Parathyroid adenoma (tissue), 2 donors: ENCODE results near the gene KCNIP3.

ENCODE experiments used
- H2AFZ ChIP-seq: fragments of 300-600 bp; sonication (generic); one replicate; pipeline ENCODE4 v1.7.0; 2017; ENCODE audit warnings: antibody characterized with exemption, mild to moderate bottlenecking
- H3K27ac ChIP-seq: fragments of 300-600 bp; sonication (generic); one replicate; pipeline ENCODE4 v1.7.0; 2017
- H3K27me3 ChIP-seq: fragments of 300-600 bp; sonication (generic); one replicate; pipeline ENCODE4 v1.7.0; 2017; ENCODE audit warnings: low read length; ENCODE audit not compliant: control insufficient read depth, insufficient read depth
- H3K36me3 ChIP-seq: fragments of 300-600 bp; sonication (generic); one replicate; pipeline ENCODE4 v1.7.0; 2017; ENCODE audit warnings: low read length; ENCODE audit not compliant: control insufficient read depth, insufficient read depth
- H3K4me1 ChIP-seq: fragments of 300-600 bp; sonication (generic); one replicate; pipeline ENCODE4 v1.7.0; 2017; ENCODE audit warnings: control low read depth
- H3K4me2 ChIP-seq: fragments of 300-600 bp; sonication (generic); one replicate; pipeline ENCODE4 v1.7.0; 2017; ENCODE audit warnings: low read length
- H3K4me3 ChIP-seq: fragments of 300-600 bp; sonication (generic); one replicate; pipeline ENCODE4 v1.7.0; 2017; ENCODE audit warnings: low read depth, low read length
- H3K79me2 ChIP-seq: fragments of 300-600 bp; sonication (generic); one replicate; pipeline ENCODE4 v1.7.0; 2017; ENCODE audit warnings: control low read depth
- H3K9ac ChIP-seq: fragments of 300-600 bp; sonication (generic); one replicate; pipeline ENCODE4 v1.7.0; 2017; ENCODE audit warnings: mild to moderate bottlenecking
- H3K9me3 ChIP-seq: fragments of 300-600 bp; sonication (generic); one replicate; pipeline ENCODE4 v1.7.0; 2017; ENCODE audit warnings: low read length; ENCODE audit not compliant: control insufficient read depth
- CTCF ChIP-seq: fragments of 300-600 bp; sonication (generic); IDR thresholded peaks from one replicate; pipeline ENCODE4 v1.7.0; 2017; ENCODE audit warnings: antibody characterized with exemption, mild to moderate bottlenecking
- donor health status: primary hyperparathyroidism.

Gene KCNIP3

GRCh38 chr2:95296880-95297487 lies at the start of gene KCNIP3:
Gene KCNIP3 (plus strand): TSS chr2:95297347. CDS start chr2:95297439, 92 bp downstream.
- Histone ChIP-seq H3K4me3 (no peak within 1 kb of the TSS), H3K4me1 (peaks cover 33% of the 10 kb centered on the region), H3K27ac (peak within 1 kb of the TSS; percentile 19), H3K79me2 (no peaks in the 10 kb centered on the region), H3K9ac (no peak within 1 kb of the TSS), H3K36me3 (no peaks in the 10 kb centered on the region), H3K9me3 (no peaks in the 10 kb centered on the region), H3K27me3 (no peaks in the 10 kb centered on the region), H2AFZ (peak within 1 kb of the TSS; percentile 56), H3K4me2 (no peak within 1 kb of the TSS)
- no peak for TF ChIP-seq CTCF

- no peak overlapping the region for H3K4me2 ChIP-seq
- no peak overlapping the region for H3K9ac ChIP-seq
- no peak for TF ChIP-seq CTCF
- H3K4me3 ChIP-seq: no peak overlapping the region
- no peaks in the 10 kb centered on the region for H3K79me2 ChIP-seq
- H2AFZ ChIP-seq: no peak overlapping the region
- no peaks in the 10 kb centered on the region for H3K36me3 ChIP-seq
- H3K9me3 ChIP-seq: no peaks in the 10 kb centered on the region
- no peaks in the 10 kb centered on the region for H3K27me3 ChIP-seq
- no peak overlapping the region for H3K27ac ChIP-seq
- H3K4me1 ChIP-seq: peaks cover 14% of the 10 kb centered on the region
Measured at GRCh38 chr2:95258271-95258670, 38.9 kb upstream of the KCNIP3 start.

GRCh38 chr2:95260028-95261023 lies 36.8 kb upstream of the KCNIP3 start:
- no peaks in the 10 kb centered on the region for H3K36me3 ChIP-seq
- H3K9ac ChIP-seq: no peak overlapping the region
- no peaks in the 10 kb centered on the region for H3K27me3 ChIP-seq
- H3K4me2 ChIP-seq: no peak overlapping the region
- H3K79me2 ChIP-seq: no peaks in the 10 kb centered on the region
- peak overlapping the region; percentile 51 for H2AFZ ChIP-seq
- no peak overlapping the region for H3K4me3 ChIP-seq
- H3K9me3 ChIP-seq: no peaks in the 10 kb centered on the region
- H3K4me1 ChIP-seq: peaks cover 24% of the 10 kb centered on the region
- no peak for TF ChIP-seq CTCF
- peak overlapping the region; percentile 81 for H3K27ac ChIP-seq

- H3K4me3 ChIP-seq: no peak overlapping the region
- H3K27ac ChIP-seq: no peak overlapping the region
- H3K9me3 ChIP-seq: no peaks in the 10 kb centered on the region
- peaks cover 28% of the 10 kb centered on the region for H3K4me1 ChIP-seq
- TF ChIP-seq CTCF: no peak
- H3K36me3 ChIP-seq: no peaks in the 10 kb centered on the region
- H3K4me2 ChIP-seq: no peak overlapping the region
- no peak overlapping the region for H3K9ac ChIP-seq
- no peaks in the 10 kb centered on the region for H3K79me2 ChIP-seq
- no peak overlapping the region for H2AFZ ChIP-seq
- no peaks in the 10 kb centered on the region for H3K27me3 ChIP-seq
Measured at GRCh38 chr2:95261602-95262001, 35.5 kb upstream of the KCNIP3 start.
